GM21515 (cell line): ENCODE measurements around the gene TXK.

Experiments used
- ATAC-seq: cut with Tn5 transposase; IDR thresholded peaks from one replicate; pipeline ENCODE4 v1.9.1; 2021; ENCODE audit not compliant: unreplicated experiment

The TXK gene

GRCh38 chr4:48105230-48105629, 28.8 kb downstream of the TXK start:
- no peak for ATAC-seq

- ATAC-seq: peak; percentile 54
Observed at GRCh38 chr4:48103483-48104139, 30.4 kb downstream of the TXK start.

GRCh38 chr4:48102303-48102702, 31.7 kb downstream of the TXK start:
- no peak for ATAC-seq

- ATAC-seq: no peak
Observed at GRCh38 chr4:48100256-48100655, 33.8 kb downstream of the TXK start.

- ATAC-seq: no peak
Observed at GRCh38 chr4:48095441-48095840, 38.6 kb downstream of the TXK start.

- no peak for ATAC-seq
Observed at GRCh38 chr4:48093991-48094416, 40.0 kb downstream of the TXK start.

GRCh38 chr4:48090621-48091020, 43.4 kb downstream of the TXK start:
- no peak for ATAC-seq

GRCh38 chr4:48085821-48086589, 48.0 kb downstream of the TXK start:
- ATAC-seq: no peak

- no peak for ATAC-seq
Observed at GRCh38 chr4:48082956-48083355, 51.1 kb downstream of the TXK start.

- no peak for ATAC-seq
Observed at GRCh38 chr4:48081196-48081595, 52.9 kb downstream of the TXK start.

- no peak for ATAC-seq
Observed at GRCh38 chr4:48079972-48080391, 54.1 kb downstream of the TXK start.

GRCh38 chr4:48078862-48079655, 55.0 kb downstream of the TXK start:
- no peak for ATAC-seq

GRCh38 chr4:48078425-48078824, 55.6 kb downstream of the TXK start:
- no peak for ATAC-seq

GRCh38 chr4:48074657-48075056, 59.4 kb downstream of the TXK start:
- no peak for ATAC-seq

GRCh38 chr4:48073567-48074103, 60.4 kb downstream of the TXK start:
- ATAC-seq: no peak

GRCh38 chr4:48071191-48071590, 62.9 kb downstream of the TXK start:
- ATAC-seq: no peak

GRCh38 chr4:48069026-48069425, 65.0 kb downstream of the TXK start:
- ATAC-seq: no peak

- no peak for ATAC-seq
Observed at GRCh38 chr4:48068182-48068581, 65.9 kb downstream of the TXK start.

GRCh38 chr4:48067536-48067935, 66.5 kb downstream of the TXK start:
- ATAC-seq: no peak

GRCh38 chr4:48065587-48066052, 68.4 kb downstream of the TXK start:
- peak; percentile 59 for ATAC-seq

GRCh38 chr4:48064349-48064748, 69.7 kb downstream of the TXK start:
- no peak for ATAC-seq
